Thyroid gland (tissue), 4 donors: Measurements from ENCODE around the gene UMODL1. TPM values are rescaled to one million over a fixed set of nuclear protein-coding genes. Genes with fewer than 3 reads are reported as not detected.

Experiments used
- DNase-seq, 2 donors: peaks; one replicate each; pipeline ENCODE4 v3.0.0-alpha.2; 2019
- H3K27ac ChIP-seq, 3 donors: fragments of 200-600 bp; sonication (generic); 1 replicate in 2 of 3; 2 replicates in 1 of 3; pipeline ENCODE4 v1.5.1; 2016 to 2019; ENCODE audit warnings: mild to moderate bottlenecking in 1 of 3, moderate library complexity in 1 of 3
- H3K27me3 ChIP-seq: fragments of 200-600 bp; sonication (generic); one replicate; pipeline ENCODE4 v1.5.1; 2019
- H3K36me3 ChIP-seq, 2 donors: fragments of 200-600 bp; sonication (generic); one replicate each; pipeline ENCODE4 v1.5.1; 2016 to 2019
- H3K4me1 ChIP-seq, 2 donors: fragments of 200-600 bp; sonication (generic); one replicate each; pipeline ENCODE4 v1.5.1; 2017 to 2019
- H3K4me3 ChIP-seq, 3 donors: fragments of 200-600 bp; sonication (generic); replicated peaks in 1 of 3; 1 replicate in 2 of 3; 2 replicates in 1 of 3; pipeline ENCODE4 v1.5.1; 2016; ENCODE audit warnings: mild to moderate bottlenecking in 1 of 3
- H3K9me3 ChIP-seq: fragments of 200-600 bp; sonication (generic); one replicate; pipeline ENCODE4 v1.5.1; 2017
- CTCF ChIP-seq, 6 experiments: fragments of 200-600 bp in 3 of 6; fragments of 450-650 bp in 3 of 6; sonication (generic) in 3 of 6; IDR thresholded peaks; one replicate each; pipeline ENCODE4 v1.5.1; 2016 to 2019; ENCODE audit warnings: antibody characterized with exemption in 6 of 6, mild to moderate bottlenecking in 2 of 6, inconsistent platforms in 1 of 6, moderate library complexity in 1 of 6
- POLR2A ChIP-seq, 2 donors: fragments of 450-650 bp; IDR thresholded peaks; one replicate each; pipeline ENCODE4 v1.6.1; 2017; ENCODE audit warnings: antibody characterized with exemption in 2 of 2, mild to moderate bottlenecking in 2 of 2, moderate library complexity in 1 of 2
- WGBS, 2 donors: methylation state at CpG; one replicate each; pipeline ENCODE4 v1.1.5; 2017; 5-methylcytosine and 5-hydroxymethylcytosine counted together
- intact Hi-C: fragments of 100-400 bp; cut with DNase I; formaldehyde crosslinking; loops from one replicate; pipeline ENCODE4 v1.15.1; 2023
- total RNA-seq, 4 donors: library from RNA; depleted of rRNA; stranded (reverse); fragments of >200 nt; gene quantifications; one replicate each; pipeline ENCODE4 v1.2.3, GENCODE V29; 2016

The UMODL1 gene
- total RNA-seq, 4 donors from 2014 or later, result not detected

- no peak for DNase-seq
- H3K9me3 ChIP-seq, result no peaks in the 10 kb centered on the region
- H3K4me3 ChIP-seq, result no peak overlapping the region
- H3K27me3 ChIP-seq, result no peaks in the 10 kb centered on the region
- no peak for TF ChIP-seq POLR2A (IDR thresholded peaks at IDR 0.05)
- TF ChIP-seq CTCF (IDR thresholded peaks at IDR 0.05), result no peak
- 89 to 92% methylated on average over 7 to 9 of the region's 9 CpGs for WGBS, 2 donors
- no peaks in the 10 kb centered on the region for H3K36me3 ChIP-seq
- peaks cover 24 to 38% of the 10 kb centered on the region in 2 donors for H3K4me1 ChIP-seq
- intact Hi-C loops, result no loop called here
- H3K27ac ChIP-seq, result no peak overlapping the region
These were observed 12.0 kb upstream of the UMODL1 start for GRCh38 chr21:42059141-42059540.

DNA sequence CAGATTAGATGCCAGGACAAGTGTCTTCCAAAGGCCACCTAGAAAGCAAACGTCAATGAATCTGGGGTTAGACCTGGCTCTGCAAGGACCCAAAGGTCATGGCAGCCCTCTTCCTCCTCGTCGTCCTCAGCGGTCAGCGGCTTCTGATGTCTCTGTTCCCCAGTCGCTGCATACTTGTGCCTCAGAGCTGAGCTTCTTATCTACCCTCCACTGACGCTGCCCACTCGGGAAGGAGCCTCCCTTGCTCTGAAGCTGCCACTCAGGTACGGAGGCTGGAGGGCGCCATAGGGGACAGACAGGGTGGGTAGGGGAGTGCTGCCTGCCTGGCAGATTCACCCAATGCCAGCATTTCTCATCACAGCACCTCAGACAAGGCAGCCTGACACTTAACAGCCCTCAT, 11.4 kb upstream of the UMODL1 start:
- 82 to 100% methylated on average over 6 to 10 of the region's 10 CpGs for WGBS, 2 donors
- DNase-seq, result no peak
- Histone ChIP-seq H3K4me1 (peaks cover 26 to 44% of the 10 kb centered on the region in 2 donors), H3K4me3 (no peak overlapping the region), H3K27ac (no peak overlapping the region), H3K36me3 (no peaks in the 10 kb centered on the region), H3K27me3 (no peaks in the 10 kb centered on the region), H3K9me3 (no peaks in the 10 kb centered on the region)
- intact Hi-C loops, result no loop called here
- no peak for TF ChIP-seq POLR2A (IDR thresholded peaks at IDR 0.05)
- no peak for TF ChIP-seq CTCF (IDR thresholded peaks at IDR 0.05)

DNA sequence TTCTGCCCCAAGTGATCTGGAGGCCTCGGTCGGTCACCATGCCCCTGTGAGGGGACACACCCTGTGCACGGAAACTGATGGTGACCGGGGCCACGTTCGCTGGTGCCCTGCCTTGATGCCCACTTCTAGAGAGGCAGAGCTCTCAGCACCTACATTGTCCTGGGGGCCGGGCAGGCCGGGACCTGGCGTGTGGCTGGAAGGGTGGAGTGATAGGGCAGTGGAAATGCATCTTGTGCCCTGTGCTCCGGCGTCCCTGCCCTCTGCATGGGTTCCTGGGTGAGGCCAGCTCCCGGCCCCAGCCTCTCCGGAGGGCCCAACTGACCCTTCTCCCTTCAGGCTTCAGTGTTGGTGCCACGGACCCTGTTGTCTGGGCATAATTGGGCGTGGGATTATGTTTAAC, 11.0 kb upstream of the UMODL1 start:
- Histone ChIP-seq H3K4me1 (peaks cover 27 to 47% of the 10 kb centered on the region in 2 donors), H3K27ac (no peak overlapping the region), H3K36me3 (no peaks in the 10 kb centered on the region), H3K4me3 (no peak overlapping the region), H3K9me3 (no peaks in the 10 kb centered on the region), H3K27me3 (no peaks in the 10 kb centered on the region)
- TF ChIP-seq POLR2A (IDR thresholded peaks at IDR 0.05), result no peak
- TF ChIP-seq CTCF (IDR thresholded peaks at IDR 0.05), result no peak
- intact Hi-C loops, result no loop called here
- 92 to 93% methylated on average over 12 to 15 of the region's 15 CpGs for WGBS, 2 donors
- DNase-seq, result no peak

DNA sequence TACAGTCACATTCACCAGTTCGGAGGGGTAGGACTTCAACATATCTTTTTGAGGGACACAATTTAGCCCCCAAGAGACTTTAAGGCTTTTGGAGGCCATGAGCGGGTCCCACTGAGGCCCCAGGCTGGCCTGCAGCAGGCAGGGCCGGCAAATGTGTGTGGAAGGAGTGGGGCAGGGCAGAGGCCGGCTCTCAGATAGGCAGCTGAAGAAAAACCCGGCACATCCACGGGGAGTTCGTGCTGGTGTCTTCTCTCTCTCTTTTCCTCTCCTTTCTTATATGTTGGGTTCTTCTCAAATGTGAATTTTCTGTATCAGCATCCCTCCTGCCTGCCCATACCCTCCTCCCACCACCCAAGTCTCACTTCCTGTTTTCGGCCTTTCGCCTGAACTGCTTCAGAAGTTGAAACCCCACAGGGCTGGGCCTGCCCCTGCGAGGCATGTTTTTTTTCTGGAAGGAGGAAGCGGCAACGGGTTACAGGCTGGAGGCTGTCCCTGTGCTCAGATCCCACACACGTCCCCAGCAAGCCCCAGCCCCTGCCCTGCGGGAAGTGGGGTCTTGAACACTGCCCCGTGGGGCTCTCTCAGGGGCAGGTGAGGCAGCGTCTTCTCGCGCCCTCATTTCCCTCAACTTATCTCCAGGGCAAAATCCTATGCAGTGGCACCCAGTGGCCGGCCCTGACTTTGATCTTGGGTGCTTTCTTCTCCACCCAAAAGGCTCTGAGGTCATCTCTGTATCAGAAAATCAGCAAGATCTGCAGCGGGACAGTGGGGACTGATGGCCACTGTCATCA, 9.7 kb upstream of the UMODL1 start:
- H3K27ac ChIP-seq, result no peak overlapping the region
- H3K27me3 ChIP-seq, result no peaks in the 10 kb centered on the region
- intact Hi-C loops, result no loop called here
- H3K4me3 ChIP-seq, result no peak overlapping the region
- TF ChIP-seq CTCF (IDR thresholded peaks at IDR 0.05) (no peak), POLR2A (IDR thresholded peaks at IDR 0.05) (no peak)
- peaks cover 27 to 45% of the 10 kb centered on the region in 2 donors for H3K4me1 ChIP-seq
- H3K9me3 ChIP-seq, result no peaks in the 10 kb centered on the region
- DNase-seq, result no peak
- WGBS, 2 donors, result 76 to 82% methylated on average over 13 to 20 of the region's 20 CpGs
- no peaks in the 10 kb centered on the region for H3K36me3 ChIP-seq

- Histone ChIP-seq H3K27ac (no peak overlapping the region), H3K4me1 (peaks cover 27 to 39% of the 10 kb centered on the region in 2 donors)
These were observed 9.2 kb upstream of the UMODL1 start for GRCh38 chr21:42061986-42062235.

More at GRCh38 chr21:42061986-42062235, 9.2 kb upstream of the UMODL1 start:
- H3K9me3 ChIP-seq, result no peaks in the 10 kb centered on the region
- TF ChIP-seq POLR2A (IDR thresholded peaks at IDR 0.05) (no peak), CTCF (IDR thresholded peaks at IDR 0.05) (no peak)
- no peak for DNase-seq
- H3K4me3 ChIP-seq, result no peak overlapping the region
- intact Hi-C loops, result no loop called here
- H3K27me3 ChIP-seq, result no peaks in the 10 kb centered on the region
- 89 to 90% methylated on average over 6 of the region's 6 CpGs for WGBS, 2 donors
- no peaks in the 10 kb centered on the region for H3K36me3 ChIP-seq
